Endothelial cell of umbilical vein (primary cell): ENCODE data around the gene ART3.

Experiments
- CTCF ChIP-seq, 2 donors: IDR thresholded peaks; 1 replicate in 1 of 2; 2 replicates in 1 of 2; pipeline ENCODE4 v1.5.1; 2011; ENCODE audit warnings: low read length in 2 of 2, mild to moderate bottlenecking in 2 of 2, moderate library complexity in 2 of 2, control low read depth in 1 of 2, inconsistent platforms in 1 of 2, low read depth in 1 of 2; ENCODE audit not compliant: insufficient read depth in 1 of 2; ENCODE audit errors: extremely low read depth in 1 of 2
- EZH2 ChIP-seq: IDR thresholded peaks from 2 replicates; pipeline ENCODE4 v1.6.1; 2012; ENCODE audit warnings: borderline replicate concordance, low read depth, mild to moderate bottlenecking, moderate library complexity, low read length, inconsistent platforms; ENCODE audit not compliant: severe bottlenecking
- MAX ChIP-seq: IDR thresholded peaks from 2 replicates; pipeline ENCODE4 v1.6.1; 2011; ENCODE audit not compliant: insufficient read depth, insufficient read length
- MYC ChIP-seq: IDR thresholded peaks from one replicate; pipeline ENCODE4 v1.6.1; 2011; ENCODE audit warnings: mild to moderate bottlenecking, low read depth, low read length
- POLR2A ChIP-seq: IDR thresholded peaks from 2 replicates; pipeline ENCODE4 v1.6.1; 2012; ENCODE audit warnings: low read depth, mild to moderate bottlenecking, control low read depth, low read length
- POLR2AphosphoS5 ChIP-seq: IDR thresholded peaks from 2 replicates; pipeline ENCODE4 v1.6.1; 2012; ENCODE audit warnings: low read depth, mild to moderate bottlenecking, control low read depth, low read length, moderate library complexity; ENCODE audit not compliant: insufficient read depth

DNA sequence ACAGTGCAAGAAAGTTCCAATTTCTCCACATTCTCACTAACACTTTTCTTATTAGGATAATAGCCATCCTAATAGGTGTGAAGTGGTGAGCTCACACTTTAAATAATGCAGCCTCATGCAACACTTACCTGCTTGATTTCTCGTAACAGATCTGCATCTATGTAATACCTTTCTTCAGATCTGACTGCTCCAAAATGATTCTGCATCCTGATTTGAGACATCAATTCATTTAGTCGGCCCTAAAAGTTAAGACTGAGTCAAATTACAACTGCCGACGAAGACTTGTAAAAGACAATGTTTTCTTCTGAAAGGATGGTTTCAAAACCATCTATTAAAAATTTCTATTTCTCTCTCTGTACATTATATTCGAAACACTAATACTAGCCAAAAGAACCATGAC is 43.0 kb downstream of the ART3 start:
- no peak for TF ChIP-seq POLR2AphosphoS5
- no peak for TF ChIP-seq CTCF (IDR thresholded peaks at IDR 0.05; ENCODE audit: extremely low read depth in 1 of 2, insufficient read depth in 1 of 2, low read depth in 1 of 2, low read length in 2 of 2)
- no peak for TF ChIP-seq POLR2A
- no peak for TF ChIP-seq MYC
- no peak for TF ChIP-seq EZH2
- TF ChIP-seq MAX, result no peak
